ENCODE results near the gene IGFL1.
A peak's percentile ranks its signal among the peaks of the same experiment; 100 is the strongest.
"Not testable (repeated sequence)": the region's sequence is repeated elsewhere in the genome, so short reads cannot be mapped to it uniquely, and the experiment has no call there.

The IGFL1 gene

DNA sequence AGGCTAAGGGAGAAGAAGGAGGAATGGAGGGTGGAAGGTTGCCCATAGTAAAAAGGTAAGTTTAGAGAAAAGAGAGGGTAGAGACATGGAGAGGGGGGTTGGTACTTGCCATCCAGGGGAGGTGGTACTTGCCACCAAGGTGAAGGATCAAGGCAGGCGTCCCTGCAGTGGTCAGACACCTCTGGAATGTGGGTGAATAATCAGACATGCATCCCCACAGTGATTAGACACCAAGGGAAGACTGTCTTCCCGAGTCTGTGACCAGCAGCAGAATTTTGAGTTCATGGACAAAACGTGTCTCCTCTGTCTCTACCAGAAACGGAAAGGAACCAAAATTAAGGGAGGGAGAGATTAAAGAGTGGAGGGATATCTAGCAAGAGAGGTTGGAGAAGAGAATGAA lies 27.1 kb upstream of the IGFL1 start:
- DNase-seq (ENCODE audit: low spot score), result no peak

DNA sequence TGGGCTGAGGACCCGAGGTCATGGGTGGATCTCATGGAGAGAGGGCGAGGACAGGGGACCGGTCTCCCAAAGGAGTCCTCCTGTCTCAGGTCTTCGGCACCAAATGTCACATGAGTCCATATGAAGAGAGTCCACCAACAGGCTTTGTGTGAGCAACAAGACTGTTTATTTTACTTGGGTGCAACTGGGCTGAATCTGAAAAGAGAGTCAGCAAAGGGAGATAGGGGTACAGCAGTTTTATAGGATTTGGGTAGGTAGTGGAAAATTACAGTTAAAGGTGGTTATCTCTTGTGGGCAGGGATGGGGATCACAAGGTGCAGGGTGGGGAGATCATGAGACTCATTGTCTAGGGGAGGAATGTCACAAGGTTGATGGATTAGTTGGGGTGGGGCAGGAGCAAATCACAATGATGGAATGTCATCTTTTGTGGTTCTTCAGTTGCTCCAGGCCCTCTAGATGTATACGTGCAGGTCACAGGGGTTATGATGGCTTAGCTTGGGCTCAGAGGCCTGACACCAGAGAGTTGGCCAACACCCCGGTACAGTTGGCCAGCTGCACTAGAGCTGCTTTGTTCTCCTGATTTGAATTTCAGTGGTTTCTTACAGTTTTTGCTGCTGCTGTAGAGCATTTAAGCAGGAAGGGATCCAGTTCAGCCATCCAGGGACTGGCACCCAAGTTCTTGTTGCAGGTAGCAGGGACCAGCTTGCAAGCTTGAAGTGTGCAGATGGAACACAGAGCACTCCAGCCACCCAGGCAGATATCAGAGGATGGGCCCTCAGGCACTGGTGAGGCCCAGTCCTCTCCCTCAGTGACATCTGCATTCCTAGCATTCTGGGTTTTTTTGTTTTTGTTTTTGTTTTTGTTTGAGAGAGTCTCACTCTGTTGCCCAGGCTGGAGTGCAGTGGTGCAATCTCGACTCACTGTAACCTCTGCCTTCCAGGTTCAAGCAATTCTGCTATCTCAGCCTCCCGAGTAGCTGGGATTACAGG lies 26.4 kb upstream of the IGFL1 start:
- DNase-seq (ENCODE audit: low spot score), result no peak

DNA sequence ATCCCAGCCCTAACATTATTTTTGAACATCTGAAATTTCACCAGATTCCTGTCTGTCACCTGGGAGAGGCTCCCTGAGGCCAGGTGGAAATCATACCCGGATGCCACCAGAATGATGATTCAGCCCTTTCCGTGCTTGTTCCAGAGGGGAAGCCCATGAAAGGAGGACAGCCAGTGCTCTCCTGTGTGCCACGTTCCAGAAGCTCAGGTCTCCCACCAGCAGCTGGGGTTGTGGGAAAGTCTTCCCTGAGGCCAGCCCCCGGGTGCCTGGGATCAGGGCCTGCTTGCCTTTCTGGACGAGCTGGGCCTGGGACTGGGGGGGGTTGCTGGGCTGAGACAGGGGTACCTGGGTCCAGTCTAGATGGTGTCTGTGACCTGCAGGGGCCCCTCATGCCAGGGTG lies 25.5 kb upstream of the IGFL1 start:
- DNase-seq (ENCODE audit: low spot score), result no peak

DNA sequence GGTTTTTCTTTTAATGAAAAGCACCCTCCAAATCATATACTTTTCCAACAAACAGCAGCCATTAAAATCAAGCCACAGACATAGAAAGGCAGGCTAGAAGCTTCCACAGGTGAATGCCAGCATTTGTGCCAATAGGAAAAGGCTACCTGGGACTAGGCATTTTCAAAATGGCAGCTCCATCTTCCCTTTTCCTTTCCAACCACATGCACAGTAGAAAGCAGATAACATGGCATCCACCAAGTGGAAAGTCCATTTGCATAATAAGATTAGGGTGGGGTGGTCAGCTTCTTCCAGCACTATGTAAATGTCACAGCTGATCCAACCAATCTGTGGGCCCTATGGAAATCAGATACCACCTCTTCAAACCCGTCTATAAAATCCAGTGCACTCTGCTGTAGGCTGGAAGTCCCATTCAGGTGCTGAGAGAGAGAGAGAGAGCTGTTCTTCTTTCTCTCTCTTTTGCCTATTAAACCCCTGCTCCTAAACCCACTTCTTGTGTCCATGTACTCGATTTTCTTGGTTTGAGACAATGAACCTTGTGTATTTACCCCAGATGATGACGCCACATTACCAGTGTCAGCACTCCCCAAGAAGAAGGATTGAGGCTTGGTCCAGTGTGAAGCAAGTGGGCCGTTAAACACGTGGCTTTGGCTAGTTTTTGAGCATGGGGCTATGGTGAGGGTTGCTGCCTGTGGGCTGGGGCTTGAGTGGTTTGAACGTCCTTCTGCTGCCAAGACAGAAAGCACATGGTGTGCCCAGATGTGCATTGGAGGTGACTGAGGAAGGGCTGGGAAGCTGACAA lies 24.2 kb upstream of the IGFL1 start:
- DNase-seq (ENCODE audit: low spot score), result no peak

DNA sequence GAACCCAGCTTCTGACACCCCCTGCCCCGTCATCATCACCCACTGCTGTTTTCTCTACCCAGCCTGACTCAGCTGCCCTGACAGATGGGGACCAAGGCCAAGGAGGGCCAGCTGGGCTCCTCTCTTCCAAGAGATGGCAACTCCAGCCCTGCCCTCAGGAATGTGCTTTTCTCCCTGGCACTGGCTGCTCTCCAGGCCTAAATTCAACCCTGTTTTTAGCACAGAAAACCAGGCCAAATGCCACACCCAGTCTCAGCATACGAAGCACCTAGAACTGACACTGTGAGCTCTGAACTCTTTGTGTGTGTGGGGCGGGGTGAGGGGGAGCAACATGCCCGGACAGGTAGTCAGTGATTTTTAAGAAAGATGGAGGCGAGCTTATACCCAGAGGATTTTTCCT lies 23.4 kb upstream of the IGFL1 start:
- DNase-seq (ENCODE audit: low spot score), result no peak

DNA sequence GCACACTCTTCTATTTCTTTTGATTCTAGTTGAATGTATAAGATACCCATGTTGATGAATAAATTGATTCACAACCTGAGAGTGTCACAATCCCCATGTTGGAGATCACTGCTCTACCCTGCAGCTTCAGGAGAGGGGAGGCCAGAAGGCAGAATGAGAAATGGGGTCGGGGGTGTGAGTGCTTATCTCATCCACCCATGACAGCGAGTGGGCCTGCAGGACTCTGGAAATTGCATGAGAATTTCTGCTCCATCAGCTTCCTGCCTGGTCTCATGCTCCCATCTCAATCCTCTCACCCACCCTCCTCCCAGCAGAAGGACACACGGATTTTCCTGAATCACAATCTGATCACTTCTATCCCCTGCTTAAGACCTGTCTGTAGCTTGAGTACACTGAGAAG lies 22.9 kb upstream of the IGFL1 start:
- no peak for DNase-seq (ENCODE audit: low spot score)

DNA sequence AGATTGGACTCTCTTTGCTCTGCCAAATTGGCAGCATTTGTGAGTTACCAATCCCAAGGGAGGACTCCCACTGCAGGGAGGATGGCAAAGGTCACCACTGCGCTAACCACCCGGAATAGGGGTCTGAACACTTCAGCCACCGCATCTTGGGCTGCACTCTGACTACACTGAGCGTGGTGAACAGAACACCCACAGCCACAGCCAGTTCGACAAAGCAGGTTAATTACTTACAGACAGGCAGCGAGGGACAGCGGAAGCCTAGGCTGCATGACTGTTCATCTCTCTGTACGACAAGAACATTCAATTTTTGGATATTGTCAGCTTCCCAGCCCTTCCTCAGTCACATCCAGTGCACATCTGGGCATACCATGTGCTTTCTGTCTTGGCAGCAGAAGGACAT lies 21.7 kb upstream of the IGFL1 start:
- not testable (repeated sequence) for DNase-seq (ENCODE audit: low spot score)

DNA sequence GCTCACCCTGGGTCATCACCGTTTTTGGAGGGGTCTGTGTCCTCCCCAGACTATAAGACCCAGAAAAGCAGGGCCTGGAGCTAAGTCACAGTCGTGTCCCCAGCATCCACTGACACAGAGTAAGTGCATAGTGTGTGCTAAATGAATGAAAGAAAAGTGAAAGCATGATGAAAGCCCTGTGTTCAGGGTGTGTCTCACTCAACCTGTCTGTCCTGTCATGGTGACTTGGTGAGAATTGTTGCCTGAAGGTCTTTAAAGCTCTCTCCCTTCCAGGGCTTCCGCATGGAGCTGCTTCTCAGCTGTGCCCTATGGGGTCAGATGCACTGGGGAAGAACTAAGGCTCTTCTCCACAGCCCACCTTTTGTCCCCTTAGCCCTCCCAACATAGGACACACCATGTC lies 20.5 kb upstream of the IGFL1 start:
- DNase-seq (ENCODE audit: low spot score), result no peak

DNA sequence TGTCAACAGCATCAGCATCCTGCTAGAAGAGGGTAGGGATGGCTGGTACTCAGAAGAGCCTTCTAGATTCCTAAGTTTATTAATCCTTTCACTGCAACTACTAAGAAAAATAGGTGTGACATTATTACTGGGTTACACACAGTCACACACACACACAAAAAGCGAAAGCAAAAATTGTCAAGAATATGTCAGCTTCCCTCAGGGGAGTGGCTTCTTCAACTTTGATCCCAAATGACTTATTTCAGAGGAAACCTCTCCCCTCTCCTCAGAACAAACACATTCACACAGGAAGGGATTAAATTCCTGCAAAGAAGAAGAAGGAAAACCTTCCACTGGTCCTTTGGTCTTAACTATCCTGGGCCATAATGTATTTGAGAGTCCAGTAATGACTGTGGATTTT lies 20.1 kb upstream of the IGFL1 start:
- DNase-seq (ENCODE audit: low spot score), result no peak

DNA sequence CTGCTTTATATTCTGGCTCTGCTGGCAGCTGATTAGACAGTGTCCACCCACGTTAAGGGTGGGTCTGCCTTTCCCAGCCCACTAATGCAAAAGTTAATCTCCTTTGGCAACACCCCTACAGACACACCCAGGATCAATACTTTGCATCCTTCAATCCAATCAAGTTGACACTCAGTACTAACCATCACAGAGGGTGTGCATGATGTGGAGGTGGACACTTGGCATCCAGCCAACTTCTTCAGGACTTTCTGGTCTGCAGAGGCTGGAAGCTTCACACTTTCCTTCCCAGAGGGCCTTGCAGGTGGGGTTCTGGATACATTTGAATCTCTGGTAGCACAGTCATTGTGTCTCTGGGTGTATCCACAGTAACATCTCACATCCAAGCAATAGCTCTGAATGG lies 18.9 kb upstream of the IGFL1 start:
- DNase-seq (ENCODE audit: low spot score), result no peak

DNA sequence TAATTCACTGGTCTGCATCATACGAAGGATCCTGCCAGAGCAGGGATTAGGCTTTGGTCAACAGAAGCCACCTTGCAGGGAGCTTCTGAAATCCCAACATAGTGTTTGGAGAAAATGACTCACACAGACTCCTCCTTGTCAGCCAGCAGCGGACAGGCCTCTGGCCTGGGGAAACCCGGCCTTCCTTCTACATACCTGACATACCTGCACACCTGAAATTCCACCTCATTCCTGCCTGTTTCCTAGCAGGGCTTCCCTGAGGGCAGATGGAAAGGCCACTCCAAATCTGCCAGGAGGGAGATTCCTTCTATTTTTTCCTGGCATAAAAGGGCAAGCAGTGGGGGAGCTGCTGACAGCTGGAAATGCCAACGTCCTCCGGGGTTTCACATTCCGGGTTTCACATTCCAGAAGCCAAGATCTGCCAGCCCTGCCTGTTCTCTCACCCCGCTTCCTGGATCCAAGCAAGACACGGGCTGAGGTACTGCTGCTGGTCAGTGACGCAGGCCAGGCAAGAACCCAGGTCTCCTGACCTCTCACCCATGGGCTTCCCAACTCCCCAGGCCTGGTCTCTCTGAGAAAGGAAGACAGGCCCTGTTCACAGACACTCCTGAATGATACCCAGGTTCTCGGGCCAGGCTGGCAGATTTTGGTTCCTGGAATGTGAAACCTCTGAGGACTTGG lies 18.2 kb upstream of the IGFL1 start:
- DNase-seq (ENCODE audit: low spot score), result no peak

DNA sequence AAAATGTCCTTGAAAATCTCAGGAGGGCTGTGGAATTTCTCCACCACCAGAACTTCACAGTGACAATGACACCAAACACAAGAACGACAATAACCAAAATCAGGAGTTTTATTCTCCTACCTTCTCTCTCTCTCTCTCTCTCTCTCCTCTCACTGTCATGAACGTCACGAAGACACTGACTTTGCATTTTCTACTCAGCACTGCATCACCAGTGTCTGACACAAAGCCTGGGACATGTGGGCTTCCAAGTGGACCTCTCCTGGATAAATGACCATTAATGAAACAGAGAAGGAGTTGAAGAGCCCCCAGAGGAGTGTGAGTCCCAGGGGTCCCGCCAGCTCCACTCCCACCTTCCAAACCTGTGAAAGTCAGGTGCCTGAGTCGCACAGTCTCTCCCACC lies 16.9 kb upstream of the IGFL1 start:
- DNase-seq (ENCODE audit: low spot score), result not testable (repeated sequence)

DNA sequence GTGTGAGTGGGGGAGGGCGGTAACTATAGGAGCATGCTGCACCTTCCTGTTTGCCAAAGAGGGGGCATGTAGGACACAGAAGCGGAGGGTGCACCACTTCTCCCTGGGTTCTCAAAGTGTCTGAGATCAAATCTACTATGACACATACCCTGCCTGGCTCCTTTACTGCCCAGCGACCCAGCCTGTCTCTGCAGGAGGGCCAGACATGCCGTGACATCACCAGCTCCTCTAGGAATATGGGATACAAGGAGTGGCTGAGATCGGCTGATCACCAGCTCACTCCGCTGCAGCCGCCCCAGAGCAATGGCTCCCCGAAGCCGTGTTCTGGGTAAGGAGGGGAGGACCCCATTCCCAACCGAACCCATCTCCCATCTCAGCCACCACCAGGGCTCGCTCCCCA lies 16.4 kb upstream of the IGFL1 start:
- no peak for DNase-seq (ENCODE audit: low spot score)

DNA sequence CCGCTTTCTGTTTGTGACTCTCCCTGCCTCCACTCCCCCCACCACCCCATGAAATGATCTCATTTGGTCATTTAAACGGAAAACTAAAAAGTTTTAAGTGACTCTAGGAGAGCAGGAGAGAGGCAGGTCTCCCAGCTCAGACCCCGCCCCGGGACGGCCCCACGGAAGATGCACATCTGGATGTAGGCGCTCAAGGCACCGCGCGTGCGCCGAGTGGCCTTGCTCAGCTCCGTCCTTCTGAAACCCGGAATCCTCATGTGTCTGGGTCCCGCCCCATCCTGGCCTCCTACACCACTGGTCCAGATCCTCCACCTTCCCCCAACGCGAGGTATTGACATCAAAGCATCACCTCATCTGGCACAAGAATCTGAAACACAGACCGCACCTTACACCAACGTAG lies 15.7 kb upstream of the IGFL1 start:
- DNase-seq (ENCODE audit: low spot score), result no peak

DNA sequence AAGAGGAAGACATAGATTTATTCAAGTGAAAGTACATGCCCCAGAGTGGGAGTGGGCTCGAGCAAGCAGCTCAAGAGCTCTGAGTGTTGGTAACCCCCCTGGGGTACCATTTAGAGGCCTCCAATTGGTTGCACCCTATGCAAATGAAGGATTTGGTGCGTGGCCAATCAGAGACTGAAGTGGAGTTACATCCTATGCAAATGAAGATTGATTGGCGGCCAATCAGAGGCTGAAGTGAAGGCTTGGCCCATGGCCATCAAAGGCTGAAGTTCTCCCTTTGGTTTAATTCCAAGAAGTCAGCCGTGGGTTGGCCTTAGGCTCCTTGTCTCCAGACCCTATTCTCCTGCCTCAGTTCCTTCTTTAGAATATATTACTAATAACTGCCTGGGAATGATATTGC lies 12.9 kb upstream of the IGFL1 start:
- DNase-seq (ENCODE audit: low spot score), result no peak

DNA sequence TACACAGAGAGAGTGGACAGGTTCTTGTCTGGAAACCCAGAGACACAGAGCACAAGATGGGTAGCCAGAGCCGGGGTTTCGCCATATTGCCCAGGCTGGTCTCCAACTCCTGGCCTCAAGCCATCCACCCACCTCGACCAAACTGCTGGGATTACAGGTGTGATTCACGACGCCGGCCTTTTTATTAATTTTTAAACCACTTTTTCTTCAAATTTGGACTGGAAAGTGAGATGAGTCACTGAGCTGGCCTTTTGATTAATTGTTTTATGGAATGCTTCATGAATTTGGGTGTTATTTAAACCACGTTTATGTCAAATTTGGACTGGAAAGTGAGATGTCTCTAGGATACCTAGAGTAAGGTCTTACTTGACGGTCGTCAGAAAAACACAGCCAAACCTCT lies 12.1 kb upstream of the IGFL1 start:
- DNase-seq (ENCODE audit: low spot score), result no peak

DNA sequence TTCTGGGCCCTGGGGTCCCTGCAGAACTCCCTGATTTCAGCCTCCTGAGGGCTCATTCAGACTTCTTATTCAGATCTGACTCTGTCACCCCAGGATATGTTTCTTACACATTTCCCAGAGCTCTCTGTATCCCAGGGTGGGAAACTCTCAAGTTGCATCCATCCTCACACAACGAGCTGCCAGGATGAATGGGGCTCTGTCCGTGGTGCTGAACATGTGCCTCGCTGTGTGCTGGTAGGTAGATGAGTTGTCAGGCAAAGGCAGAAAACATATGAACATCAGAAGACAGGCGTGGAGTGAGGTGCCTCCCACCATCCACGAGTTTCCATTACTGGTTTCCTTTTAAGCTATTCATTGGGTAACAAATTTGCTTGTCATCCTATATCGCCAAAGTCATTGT lies 11.4 kb upstream of the IGFL1 start:
- DNase-seq (ENCODE audit: low spot score), result peak; percentile 11

DNA sequence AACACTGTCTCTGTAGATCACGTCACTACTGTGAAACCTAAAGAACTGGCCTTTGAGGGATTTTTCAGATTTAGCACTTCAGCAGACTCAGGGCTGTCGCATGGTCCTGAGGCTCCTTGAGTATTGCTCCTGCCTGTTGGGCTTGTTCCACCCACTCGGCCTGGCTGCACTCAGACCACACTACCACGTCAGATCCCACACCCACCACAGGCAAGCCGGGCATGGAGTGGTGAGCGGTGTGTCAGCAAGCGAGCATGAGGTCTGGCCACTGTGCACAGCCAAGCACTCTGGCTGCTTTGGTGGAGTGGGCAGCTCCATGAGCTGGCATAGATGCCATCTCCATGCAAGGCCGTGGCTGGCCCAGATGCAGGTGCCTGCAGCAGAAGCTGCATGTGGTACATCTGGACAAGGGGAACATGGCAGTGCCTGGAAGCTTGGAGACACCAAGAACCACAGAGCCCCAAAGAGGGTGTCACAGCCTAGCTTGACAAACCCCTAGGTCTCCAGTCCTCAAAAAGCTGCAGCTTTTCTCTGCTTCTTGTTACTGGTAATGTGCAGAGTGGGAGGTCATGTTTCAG lies 9.4 kb upstream of the IGFL1 start:
- no peak for DNase-seq (ENCODE audit: low spot score)

DNA sequence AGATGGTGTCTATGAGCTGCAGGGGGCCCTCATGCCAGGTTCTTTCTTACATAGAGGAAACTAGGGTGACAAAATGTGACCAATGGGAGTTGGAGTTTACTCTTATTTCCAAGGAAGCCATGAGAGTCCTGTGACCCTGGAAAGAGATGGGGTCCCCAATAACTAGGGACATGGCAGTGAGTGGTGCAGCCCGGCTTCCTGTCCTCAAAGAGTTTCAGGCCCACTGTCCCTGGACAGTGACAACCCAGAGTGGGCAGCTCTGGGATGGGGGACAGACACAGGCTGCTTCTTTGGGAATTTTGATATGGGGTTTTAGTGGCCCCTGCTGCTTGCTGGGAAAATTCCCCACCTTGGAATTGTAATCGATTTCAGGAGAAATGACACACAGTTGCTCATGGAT lies 8.4 kb upstream of the IGFL1 start:
- DNase-seq (ENCODE audit: low spot score), result no peak

DNA sequence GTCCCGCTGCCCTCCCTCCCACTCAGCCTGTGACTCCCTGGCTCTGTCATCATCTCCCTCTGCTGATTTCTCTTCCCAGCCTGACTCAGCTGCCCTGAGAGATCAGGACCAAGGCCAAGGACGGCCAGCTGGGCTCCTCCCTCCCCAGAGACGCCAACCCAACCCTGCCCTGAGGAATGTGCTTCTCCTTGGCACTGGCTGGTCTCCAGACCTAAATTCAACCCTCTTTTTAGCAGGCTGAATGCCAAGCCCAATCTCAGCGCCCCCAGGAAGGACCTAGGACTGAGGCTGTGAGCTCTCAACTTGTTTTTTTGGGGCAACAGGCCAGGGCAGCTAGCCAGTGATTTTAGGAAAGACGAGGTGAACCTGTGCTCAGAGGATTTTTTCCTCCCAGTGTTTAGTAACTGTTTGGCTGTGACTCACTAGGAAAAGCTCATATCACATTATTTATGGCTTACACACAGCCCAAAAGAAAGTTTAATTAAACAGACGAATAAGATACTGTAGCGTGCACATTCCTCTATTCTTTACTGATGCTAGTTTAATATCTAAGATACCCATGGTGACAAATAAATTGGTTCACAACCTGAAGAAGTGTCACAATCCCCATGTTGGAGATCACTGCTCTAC lies 7.4 kb upstream of the IGFL1 start:
- no peak for DNase-seq (ENCODE audit: low spot score)

DNA sequence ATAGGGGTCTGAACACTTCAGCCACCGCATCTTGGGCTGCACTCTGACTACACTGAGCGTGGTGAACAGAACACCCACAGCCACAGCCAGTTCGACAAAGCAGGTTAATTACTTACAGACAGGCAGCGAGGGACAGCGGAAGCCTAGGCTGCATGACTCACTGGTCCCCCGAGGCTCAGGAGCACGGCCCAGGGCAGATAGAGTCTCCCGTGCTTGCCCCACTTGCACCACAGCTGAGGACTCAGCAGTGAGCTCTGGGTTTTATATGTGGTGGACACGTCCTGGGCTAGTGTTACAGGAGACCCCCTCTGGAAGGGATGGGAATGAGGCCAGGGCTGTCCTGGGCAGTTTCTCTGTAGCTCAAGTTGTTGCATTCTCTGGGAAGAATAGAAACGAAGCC lies 5.8 kb upstream of the IGFL1 start:
- DNase-seq (ENCODE audit: low spot score), result not testable (repeated sequence)

DNA sequence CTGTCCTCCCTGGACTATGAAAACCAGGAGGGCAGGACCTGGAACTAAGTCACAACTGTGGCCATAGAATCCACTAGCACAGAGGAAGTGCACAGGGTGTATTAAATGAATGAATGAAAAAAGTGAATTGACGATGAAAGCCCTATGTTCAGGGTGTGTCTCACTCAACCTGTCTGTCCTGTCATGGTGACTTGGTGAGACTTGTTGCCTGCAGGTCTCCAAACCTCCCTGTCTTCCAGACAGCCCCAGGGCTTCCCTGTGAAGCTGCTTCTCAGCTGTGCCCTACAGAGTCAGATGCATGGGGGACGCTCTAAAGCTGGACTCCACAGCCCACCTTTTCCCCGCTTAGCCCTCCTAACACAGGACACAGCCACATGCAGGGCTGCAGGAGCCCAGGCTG lies 4.8 kb upstream of the IGFL1 start:
- DNase-seq (ENCODE audit: low spot score), result no peak
